Neural progenitor cell (in vitro differentiated cells): ENCODE results near the gene MARVELD2.

ENCODE experiments used
- CTCF ChIP-seq: fragments of 200-600 bp; sonication (generic); IDR thresholded peaks from 2 replicates; pipeline ENCODE4 v1.5.1; 2017; ENCODE audit warnings: antibody characterized with exemption, mild to moderate bottlenecking
- EZH2phosphoT487 ChIP-seq: fragments of 200-600 bp; sonication (generic); IDR thresholded peaks from 2 replicates; pipeline ENCODE4 v1.6.1; 2017; ENCODE audit warnings: antibody characterized with exemption

- TF ChIP-seq CTCF (no peak), EZH2phosphoT487 (no peak)
Observed at GRCh38 chr5:69416180-69416579, 1.3 kb downstream of the MARVELD2 start.
